Type B pancreatic cell (in vitro differentiated cells): ENCODE results near the gene BCL2L11. TPM values are rescaled to one million over a fixed set of nuclear protein-coding genes. Genes with fewer than 3 reads are reported as not detected.

ENCODE experiments used
- DNase-seq: peaks from one replicate; pipeline ENCODE4 v3.0.0; 2021; ENCODE audit warnings: mixed read lengths; ENCODE audit not compliant: unreplicated experiment; ENCODE audit errors: extremely low spot score
- H3K27ac Mint-ChIP-seq: 2 replicates; pipeline ENCODE4 v1.8.0; 2021; ENCODE audit warnings: mild to moderate bottlenecking, mixed read lengths
- H3K27me3 Mint-ChIP-seq: 2 replicates; pipeline ENCODE4 v1.8.0; 2021; ENCODE audit warnings: mixed read lengths
- H3K36me3 Mint-ChIP-seq: 2 replicates; pipeline ENCODE4 v1.8.0; 2021; ENCODE audit warnings: mixed read lengths
- H3K4me1 Mint-ChIP-seq: one replicate; pipeline ENCODE4 v1.8.0; 2021; ENCODE audit warnings: mixed read lengths; ENCODE audit not compliant: unreplicated experiment
- H3K4me3 Mint-ChIP-seq: 2 replicates; pipeline ENCODE4 v1.8.0; 2021; ENCODE audit warnings: mild to moderate bottlenecking, mixed read lengths
- H3K9me3 Mint-ChIP-seq: 2 replicates; pipeline ENCODE4 v1.8.0; 2021; ENCODE audit warnings: mixed read lengths
- CTCF ChIP-seq: fragments of 200-600 bp; sonication (generic); conservative IDR thresholded peaks from 2 replicates; pipeline ENCODE4 v1.5.0; 2021; ENCODE audit warnings: antibody characterized with exemption, mild to moderate bottlenecking
- total RNA-seq: library from RNA; stranded (reverse); gene quantifications from 2 replicates; pipeline ENCODE4 v1.2.1, GENCODE V29; 2021; ENCODE audit warnings: low replicate concordance

Gene BCL2L11
- total RNA-seq, 1 donor from 2014 or later: 29.2 TPM

DNA sequence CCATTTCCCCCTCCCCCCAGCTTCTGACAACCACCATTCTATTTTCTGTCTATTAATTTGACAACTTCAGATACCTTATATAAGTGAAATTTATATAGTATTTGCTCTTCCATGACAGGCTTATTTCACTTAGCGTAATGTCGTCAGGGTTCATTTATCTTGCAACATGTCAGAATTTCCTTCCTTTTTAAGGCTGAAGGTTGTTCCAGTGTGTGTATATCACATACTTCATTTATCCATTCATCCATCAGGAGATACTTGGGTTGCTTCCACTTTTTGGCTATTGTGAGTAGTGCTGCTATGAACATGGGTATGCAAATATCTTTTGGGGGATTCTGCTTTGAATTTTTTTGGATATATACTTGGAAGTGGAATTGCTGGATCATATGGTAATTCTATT, 7.4 kb downstream of the BCL2L11 start:
- Mint-ChIP-seq H3K4me3 (peak overlapping the region; percentile 19), H3K4me1 (peaks cover 45% of the 10 kb centered on the region), H3K27me3 (no peaks in the 10 kb centered on the region), H3K36me3 (peaks cover 74% of the 10 kb centered on the region), H3K27ac (no peak overlapping the region), H3K9me3 (no peaks in the 10 kb centered on the region)
- no peak for TF ChIP-seq CTCF
- no peak for DNase-seq

DNA sequence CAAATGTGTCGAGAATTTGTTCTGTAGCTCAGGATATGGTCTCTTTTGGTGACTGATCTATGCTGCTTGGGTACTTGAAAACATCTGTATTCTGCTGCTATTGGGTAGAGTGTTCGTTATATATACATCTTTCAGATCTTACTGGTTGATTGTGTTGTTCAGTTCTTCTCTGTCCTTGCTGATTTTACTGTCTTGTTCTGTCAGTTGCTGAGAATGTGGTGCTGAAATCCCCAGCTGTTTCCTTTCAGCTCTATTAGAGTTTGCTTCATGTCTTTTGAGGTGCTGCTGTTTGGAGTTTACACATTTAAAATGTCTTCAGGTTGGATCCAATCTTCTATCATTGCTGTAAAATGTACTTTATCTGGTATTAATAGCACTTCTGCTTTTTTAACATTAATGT, 12.9 kb downstream of the BCL2L11 start:
- no peak for TF ChIP-seq CTCF
- peaks cover 68% of the 10 kb centered on the region for H3K36me3 Mint-ChIP-seq

GRCh38 chr2:111134055-111134454, 13.3 kb downstream of the BCL2L11 start:
- TF ChIP-seq CTCF: peak; percentile 65
- Mint-ChIP-seq H3K27ac (no peak overlapping the region), H3K27me3 (no peaks in the 10 kb centered on the region), H3K4me3 (no peak overlapping the region), H3K36me3 (peaks cover 66% of the 10 kb centered on the region), H3K4me1 (peaks cover 18% of the 10 kb centered on the region), H3K9me3 (no peaks in the 10 kb centered on the region)
- no peak for DNase-seq

More for the DNA sequence above, 12.9 kb downstream of the BCL2L11 start:
- Mint-ChIP-seq H3K27ac (no peak overlapping the region), H3K27me3 (no peaks in the 10 kb centered on the region), H3K4me3 (no peak overlapping the region), H3K9me3 (no peaks in the 10 kb centered on the region), H3K4me1 (peaks cover 18% of the 10 kb centered on the region)
- no peak for DNase-seq

DNA sequence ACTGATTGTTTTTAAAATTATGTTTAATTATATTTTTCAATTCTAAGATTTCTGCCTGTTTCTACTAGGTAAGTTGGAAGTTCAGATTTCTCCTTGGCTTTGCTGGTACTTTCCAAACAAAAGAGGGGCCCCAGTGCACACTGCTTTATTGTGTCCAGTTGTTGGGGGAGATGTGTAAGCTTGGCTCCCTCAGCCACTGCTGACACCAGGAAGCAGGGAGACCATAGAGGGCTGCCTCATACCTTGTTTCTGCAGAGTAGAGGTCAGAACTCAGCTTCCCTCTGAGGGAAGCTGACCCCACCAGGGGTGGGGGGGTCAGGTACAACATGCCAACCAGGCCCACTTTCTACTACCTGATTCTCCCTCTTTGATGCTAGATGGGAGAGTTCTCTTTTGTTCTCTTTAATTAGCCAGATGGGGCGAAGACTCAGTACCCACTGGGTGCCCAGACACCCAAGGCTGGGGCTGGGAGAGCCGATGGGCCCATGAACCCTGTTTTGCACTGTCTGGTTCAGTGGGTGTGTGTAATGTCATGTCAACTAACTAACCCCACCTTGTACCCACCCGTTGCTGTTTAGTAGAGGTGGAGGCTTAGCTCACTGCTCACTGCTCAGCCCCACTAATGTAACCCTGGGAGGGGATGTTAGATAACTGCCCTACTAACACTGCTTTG, 14.7 kb downstream of the BCL2L11 start:
- no peak overlapping the region for H3K4me3 Mint-ChIP-seq
- peaks cover 23% of the 10 kb centered on the region for H3K4me1 Mint-ChIP-seq
- H3K27me3 Mint-ChIP-seq: no peaks in the 10 kb centered on the region
- peaks cover 69% of the 10 kb centered on the region for H3K36me3 Mint-ChIP-seq
- no peaks in the 10 kb centered on the region for H3K9me3 Mint-ChIP-seq
- TF ChIP-seq CTCF: no peak
- no peak for DNase-seq
- H3K27ac Mint-ChIP-seq: no peak overlapping the region

DNA sequence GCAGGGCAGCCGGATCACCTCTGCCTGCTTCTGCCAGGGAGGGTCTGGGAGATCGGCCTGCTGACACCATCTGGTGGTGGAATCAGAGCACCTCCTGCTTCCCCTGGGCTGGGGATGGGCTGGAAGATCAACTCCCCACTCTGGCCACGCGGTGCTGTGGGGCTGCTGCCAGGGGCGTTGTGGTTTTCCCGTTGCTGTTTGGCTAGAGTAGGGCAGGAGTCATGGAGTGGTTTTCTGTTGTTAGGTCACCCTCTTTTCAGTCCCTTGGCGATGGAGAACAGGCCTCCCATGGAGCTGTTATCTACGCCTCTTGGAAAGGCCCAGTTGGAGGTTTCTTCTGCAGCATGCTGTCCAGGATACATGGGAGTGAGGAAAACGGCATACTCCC, 15.2 kb downstream of the BCL2L11 start:
- no peak for DNase-seq
- Mint-ChIP-seq H3K4me1 (peaks cover 23% of the 10 kb centered on the region), H3K4me3 (no peak overlapping the region), H3K27ac (no peak overlapping the region), H3K9me3 (no peaks in the 10 kb centered on the region), H3K36me3 (peaks cover 69% of the 10 kb centered on the region), H3K27me3 (no peaks in the 10 kb centered on the region)
- TF ChIP-seq CTCF: no peak
